Myocyte (in vitro differentiated cells): ENCODE measurements around the gene TMEM45A. TPM values are rescaled to one million over a fixed set of nuclear protein-coding genes. Genes with fewer than 3 reads are reported as not detected.

ENCODE experiments used
- DNase-seq: peaks from one replicate; pipeline ENCODE4 v3.0.0-alpha.2; 2012; ENCODE audit warnings: low read depth
- total RNA-seq: library from RNA; depleted of rRNA; stranded (reverse); fragments of >200 nt; gene quantifications from 2 replicates; pipeline ENCODE4 v1.2.3, GENCODE V29; 2014

The TMEM45A gene
- total RNA-seq, 1 donor from 2014 or later, result 17.6 TPM

DNA sequence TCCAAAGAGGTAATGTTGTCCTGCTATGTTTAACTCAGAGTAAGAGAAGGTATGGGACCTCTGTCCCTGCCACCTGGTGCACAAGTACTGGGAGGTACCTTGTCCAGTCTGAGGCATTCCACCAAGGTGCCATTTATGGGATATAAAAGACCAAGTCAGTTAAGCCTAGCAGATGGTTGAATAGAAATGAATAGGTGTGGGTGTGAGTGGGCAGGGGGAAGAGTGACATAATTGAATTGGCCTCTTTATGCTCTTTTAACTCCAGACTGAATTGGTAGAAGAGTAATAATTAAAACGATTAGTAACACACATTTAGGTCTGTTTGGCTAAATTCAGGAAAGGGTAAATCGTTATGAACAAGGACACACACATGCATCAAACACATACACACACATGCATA is 117.5 kb downstream of the TMEM45A start:
- no peak for DNase-seq

DNA sequence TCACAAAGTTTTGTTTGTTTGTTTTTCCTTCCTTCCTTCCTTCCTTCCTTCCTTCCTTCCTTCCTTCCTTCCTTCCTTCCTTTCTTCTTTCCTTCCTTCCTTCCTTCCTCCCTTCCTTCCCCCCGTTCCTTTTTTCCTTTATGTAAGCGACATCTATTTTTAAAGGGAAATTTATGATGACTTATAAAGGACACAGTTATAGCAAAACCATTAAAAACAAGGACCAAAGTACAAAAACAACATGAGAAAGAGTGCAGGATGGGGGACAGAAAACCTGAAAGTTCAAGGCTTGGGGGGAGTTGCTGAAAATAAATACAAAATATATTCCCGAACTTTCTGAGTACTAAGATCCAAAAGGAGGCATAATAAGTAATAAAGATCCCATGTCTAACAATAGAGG is 118.8 kb downstream of the TMEM45A start:
- DNase-seq, result no peak

DNA sequence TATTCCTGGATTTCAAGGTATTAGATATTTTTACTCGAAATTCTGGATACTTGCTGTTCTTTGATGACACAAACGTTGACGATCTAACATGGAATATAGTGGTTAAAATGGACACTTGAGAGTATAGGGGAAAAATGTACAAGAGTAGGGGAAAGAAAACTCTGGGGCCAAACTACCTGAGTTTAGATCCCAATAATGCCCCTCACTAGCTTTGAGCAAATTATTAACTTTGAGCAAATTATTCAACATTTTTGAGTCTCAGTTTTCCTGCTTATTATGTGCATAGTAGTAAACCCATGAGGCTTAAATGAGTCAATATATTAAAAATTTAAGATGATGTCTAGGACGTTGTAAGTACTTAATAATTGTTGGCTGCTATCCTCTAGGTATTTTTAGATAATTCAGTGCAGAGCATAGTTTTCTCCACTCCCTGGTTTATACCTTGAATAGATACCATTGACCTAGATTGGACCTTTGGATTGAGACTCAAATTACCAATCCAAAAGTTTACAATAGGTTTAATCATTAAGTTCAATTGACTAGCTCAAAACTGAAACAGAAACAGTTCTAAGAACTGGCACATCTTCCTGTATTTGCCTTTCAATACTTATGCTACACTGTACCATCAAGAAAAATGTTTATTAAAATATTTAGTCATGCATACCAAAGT is 121.4 kb downstream of the TMEM45A start:
- DNase-seq, result no peak

DNA sequence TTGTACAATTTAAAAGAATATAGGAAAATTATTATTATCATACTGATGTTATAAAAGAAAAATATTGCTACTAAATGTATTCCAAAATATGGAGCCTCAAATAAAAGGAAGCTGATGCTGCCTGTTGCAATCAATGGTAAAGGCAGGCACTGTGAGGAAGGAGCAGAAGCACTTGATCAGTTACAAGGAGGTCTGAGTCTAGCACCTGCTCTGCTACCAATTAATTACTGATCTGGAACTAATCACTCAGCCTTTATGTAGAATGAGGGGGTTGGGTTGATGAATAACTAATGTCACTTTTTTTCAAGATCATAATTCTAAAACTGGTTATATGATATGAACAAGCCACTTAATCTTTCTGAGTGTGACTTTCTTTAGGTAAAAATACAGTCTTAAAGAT is 122.5 kb downstream of the TMEM45A start:
- DNase-seq, result no peak

DNA sequence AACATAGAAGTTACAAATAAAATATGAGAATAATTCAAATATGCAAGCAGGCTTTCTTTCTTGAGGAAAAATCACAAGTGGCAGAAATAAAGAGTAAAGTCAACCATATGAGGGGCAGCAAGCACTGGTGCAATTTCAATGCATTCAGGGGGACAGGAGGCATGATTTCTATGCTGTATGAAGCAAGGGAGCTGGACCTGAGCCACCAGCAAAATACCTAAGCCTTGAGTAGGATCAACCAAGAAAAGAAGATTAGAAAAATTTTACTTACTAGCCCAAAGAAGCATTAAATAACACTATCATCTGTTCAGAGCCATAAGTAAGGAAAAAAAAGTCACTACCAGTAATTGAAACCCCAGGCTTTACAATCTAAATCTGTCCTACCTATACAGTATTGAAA is 123.3 kb downstream of the TMEM45A start:
- DNase-seq, result no peak

DNA sequence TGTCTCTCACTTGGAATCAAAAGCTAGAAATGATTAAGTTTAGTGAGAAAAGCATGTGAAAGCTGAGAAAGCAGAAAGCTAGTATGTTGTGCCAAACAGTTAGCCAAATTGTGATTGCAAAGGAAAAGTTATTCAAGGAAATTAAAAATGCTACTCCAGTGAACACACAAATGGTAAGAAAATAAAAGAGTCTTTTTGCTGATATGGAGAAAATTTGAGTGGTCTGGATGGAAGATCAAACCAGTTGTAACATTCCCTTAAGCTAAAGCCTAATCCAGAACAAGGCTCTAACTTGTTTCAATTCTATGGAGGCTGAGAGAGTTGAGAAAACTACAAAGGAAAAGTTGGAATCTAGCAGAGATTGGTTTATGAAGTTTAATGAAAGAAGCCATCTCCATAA is 128.8 kb downstream of the TMEM45A start:
- no peak for DNase-seq

Other genes starting within 250 kb of the TMEM45A start
- 57.4 and 59.9 TPM in 2 replicates for gene TBC1D23, start 231.6 kb upstream of the TMEM45A start, total RNA-seq
- gene NIT2, start 157.9 kb upstream of the TMEM45A start, total RNA-seq, result 23.6 and 28.9 TPM in 2 replicates
- 102 and 107 TPM in 2 replicates for gene TOMM70, start 91.5 kb upstream of the TMEM45A start, total RNA-seq
- 8.3 and 8.7 TPM in 2 replicates for gene LNP1, start 91.1 kb upstream of the TMEM45A start, total RNA-seq
- gene ADGRG7, start 117.0 kb downstream of the TMEM45A start, total RNA-seq, result not detected in 2 replicates
- gene TFG, start 216.9 kb downstream of the TMEM45A start, total RNA-seq, result 118 and 127 TPM in 2 replicates